T1000 (cell line): ENCODE measurements around the gene SPIB.
A peak's percentile ranks its signal among the peaks of the same experiment; 100 is the strongest.
"Not testable (repeated sequence)": the region's sequence is repeated elsewhere in the genome, so short reads cannot be mapped to it uniquely, and the experiment has no call there.

Source experiments
- DNase-seq: peaks from one replicate; lab custom pipeline; 2025; ENCODE audit warnings: mixed read lengths; lab: John Stamatoyannopoulos, UW

Gene SPIB

GRCh38 chr19:50468818-50469217 is 50.1 kb downstream of the SPIB start:
- no peak for DNase-seq

GRCh38 chr19:50473336-50473735 is 54.6 kb downstream of the SPIB start:
- not testable (repeated sequence) for DNase-seq

GRCh38 chr19:50475101-50475568 is 56.4 kb downstream of the SPIB start:
- no peak for DNase-seq

- no peak for DNase-seq
Measured at GRCh38 chr19:50475736-50476223, 57.0 kb downstream of the SPIB start.

- peak; percentile 91 for DNase-seq
Measured at GRCh38 chr19:50476224-50476906, 57.6 kb downstream of the SPIB start, which contains the start of the genes EMC10 and GARIN5A. Gene EMC10 (plus strand): TSS chr19:50476507. CDS start chr19:50476545, 38 bp downstream. Gene GARIN5A (minus strand): TSS chr19:50476848. CDS start chr19:50476388, 460 bp downstream.

GRCh38 chr19:50476907-50477238 is 58.1 kb downstream of the SPIB start:
- no peak for DNase-seq

- no peak for DNase-seq
Measured at GRCh38 chr19:50477751-50478515, 59.2 kb downstream of the SPIB start.

GRCh38 chr19:50478901-50479715 is 60.4 kb downstream of the SPIB start:
- no peak for DNase-seq

GRCh38 chr19:50479761-50480251 is 61.1 kb downstream of the SPIB start:
- no peak for DNase-seq

GRCh38 chr19:50480281-50481111 is 61.8 kb downstream of the SPIB start:
- DNase-seq: no peak
